HEK293T (cell line): Measurements from ENCODE around the gene PRAC1.
A peak's percentile ranks its signal among the peaks of the same experiment; 100 is the strongest.

ENCODE experiments used
- CTCF ChIA-PET: fragments of 350-600 bp; formaldehyde crosslinking; extraction: SDS; loops from one replicate; lab custom pipeline; 2021; ENCODE audit warnings: antibody characterized with exemption, inconsistent platforms; lab: Yijun Ruan, JAX
- POLR2A ChIA-PET: fragments of 350-600 bp; formaldehyde crosslinking; extraction: SDS; loops from one replicate; lab custom pipeline; 2020; ENCODE audit warnings: antibody characterized with exemption, inconsistent platforms; lab: Yijun Ruan, JAX
- DNase-seq: peaks from one replicate; pipeline ENCODE4 v3.0.0; 2012; ENCODE audit warnings: mixed read lengths; ENCODE audit errors: extremely low spot score
- ARNT ChIP-seq: fragments of 450-650 bp; IDR thresholded peaks from 2 replicates; pipeline ENCODE4 v1.6.1; 2017; ENCODE audit warnings: mild to moderate bottlenecking
- BHLHE40 ChIP-seq: fragments of 450-650 bp; IDR thresholded peaks from 2 replicates; pipeline ENCODE4 v1.6.1; 2016; ENCODE audit warnings: mild to moderate bottlenecking, moderate library complexity, borderline replicate concordance
- CTBP1 ChIP-seq: fragments of 450-650 bp; IDR thresholded peaks from 2 replicates; pipeline ENCODE4 v1.6.1; 2016; ENCODE audit warnings: borderline replicate concordance
- ELF4 ChIP-seq: fragments of 450-650 bp; IDR thresholded peaks from 2 replicates; pipeline ENCODE4 v1.6.1; 2017; ENCODE audit warnings: antibody characterized with exemption
- FOXA1 ChIP-seq: fragments of 450-650 bp; IDR thresholded peaks from 2 replicates; pipeline ENCODE4 v1.6.1; 2016; ENCODE audit warnings: mild to moderate bottlenecking
- FOXK2 ChIP-seq: fragments of 450-650 bp; IDR thresholded peaks from 2 replicates; pipeline ENCODE4 v1.6.1; 2016; ENCODE audit warnings: mild to moderate bottlenecking
- FOXM1 ChIP-seq: fragments of 450-650 bp; IDR thresholded peaks from 2 replicates; pipeline ENCODE4 v1.6.1; 2017; ENCODE audit warnings: mild to moderate bottlenecking, borderline replicate concordance
- HDGF ChIP-seq: fragments of 450-650 bp; IDR thresholded peaks from 2 replicates; pipeline ENCODE4 v1.6.1; 2017; ENCODE audit warnings: antibody characterized with exemption, borderline replicate concordance
- L3MBTL2 ChIP-seq: fragments of 450-650 bp; conservative IDR thresholded peaks from 2 replicates; pipeline ENCODE4 v1.6.1; 2016; ENCODE audit warnings: mild to moderate bottlenecking
- LEF1 ChIP-seq: fragments of 450-650 bp; IDR thresholded peaks from 2 replicates; pipeline ENCODE4 v1.6.1; 2017; ENCODE audit warnings: mild to moderate bottlenecking, borderline replicate concordance
- NFRKB ChIP-seq: fragments of 450-650 bp; IDR thresholded peaks from 2 replicates; pipeline ENCODE4 v1.6.1; 2016; ENCODE audit warnings: mild to moderate bottlenecking, moderate library complexity
- PKNOX1 ChIP-seq: fragments of 450-650 bp; IDR thresholded peaks from 2 replicates; pipeline ENCODE4 v1.6.1; 2016
- SP1 ChIP-seq: fragments of 450-650 bp; IDR thresholded peaks from 2 replicates; pipeline ENCODE4 v1.6.1; 2017
- SUZ12 ChIP-seq: fragments of 450-650 bp; IDR thresholded peaks from 2 replicates; pipeline ENCODE4 v1.6.1; 2016; ENCODE audit warnings: mild to moderate bottlenecking
- TARDBP ChIP-seq: fragments of 450-650 bp; IDR thresholded peaks from 2 replicates; pipeline ENCODE4 v1.6.1; 2016
- ZNF384 ChIP-seq: fragments of 450-650 bp; IDR thresholded peaks from 2 replicates; pipeline ENCODE4 v1.6.1; 2016

The PRAC1 gene

GRCh38 chr17:48722201-48722907, at the start of gene PRAC1:
TSS of gene PRAC1 (minus strand) at chr17:48722518. CDS start at chr17:48722392, 126 bp downstream.
- no peak for DNase-seq
- ChIA-PET CTCF (interaction anchor here (2.0 to 4.1 kb wide), 2 partner anchors 68 to 157 kb away, joined by 10 to 66 read pairs; no protein-coding TSS in a partner anchor), POLR2A (interaction anchor here (1.2 to 2.9 kb wide), 2 partner anchors 44 kb away, joined by 3 to 12 read pairs; no protein-coding TSS in a partner anchor)
- no peak for TF ChIP-seq PKNOX1

GRCh38 chr17:48770954-48771353, 48.6 kb upstream of the PRAC1 start:
- POLR2A ChIA-PET = no interaction called here
- no peak for DNase-seq
- CTCF ChIA-PET = no interaction called here
- TF ChIP-seq PKNOX1 (no peak), HDGF (no peak), FOXM1 (no peak), SUZ12 (no peak), ZNF384 (no peak), L3MBTL2 (no peak), SP1 (no peak), NFRKB (no peak), CTBP1 (no peak), FOXA1 (no peak), LEF1 (no peak), FOXK2 (no peak), ARNT (no peak)

- CTCF ChIA-PET = interaction anchor here (1.0 to 1.6 kb wide), 3 partner anchors 22 to 110 kb away, joined by 4 to 6 read pairs (median 5); no protein-coding TSS in a partner anchor
- POLR2A ChIA-PET = no interaction called here
- no peak for DNase-seq
- TF ChIP-seq HDGF (no peak), PKNOX1 (no peak), SP1 (no peak), LEF1 (no peak), ZNF384 (no peak), FOXA1 (no peak), FOXM1 (no peak), BHLHE40 (no peak), TARDBP (no peak), L3MBTL2 (no peak)
Observed at GRCh38 chr17:48769009-48769675, 46.8 kb upstream of the PRAC1 start.

GRCh38 chr17:48767263-48767774, 45.0 kb upstream of the PRAC1 start:
- ChIA-PET POLR2A (no interaction called here), CTCF (interaction anchor here (0.7 to 1.8 kb wide), 3 partner anchors 16 to 43 kb away, joined by 3 to 6 read pairs (median 4); no protein-coding TSS in a partner anchor)
- TF ChIP-seq BHLHE40 (no peak), PKNOX1 (no peak), SUZ12 (no peak), NFRKB (no peak), ELF4 (no peak), ZNF384 (no peak)
- peak; percentile 13 for DNase-seq

GRCh38 chr17:48761114-48761513, 38.8 kb upstream of the PRAC1 start:
- TF ChIP-seq CTBP1 (no peak), FOXM1 (no peak), ARNT (no peak), ELF4 (no peak), TARDBP (no peak), FOXA1 (no peak), PKNOX1 (no peak), FOXK2 (no peak), SP1 (no peak), NFRKB (no peak), BHLHE40 (no peak)

More at GRCh38 chr17:48761114-48761513, 38.8 kb upstream of the PRAC1 start:
- CTCF ChIA-PET = interaction anchor here (0.8 kb wide), 1 partner anchor 37 kb away, joined by 3 read pairs; no protein-coding TSS in a partner anchor
- POLR2A ChIA-PET = no interaction called here
- DNase-seq = no peak
